HL-60/S4 treated with phorbol 12-myristate 13-acetate at 8.2 ng/mL for 4 days and 3 days (cell line): ENCODE measurements around the gene SH2B2.

Experiments
- in situ Hi-C: fragments of 300-500 bp; cut with MboI; formaldehyde crosslinking; loops from 2 replicates; pipeline ENCODE4 v1.15.0; 2022; ENCODE audit warnings: low sequenced_read_pairs

The SH2B2 gene

GRCh38 chr7:102262546-102262945, 24.1 kb upstream of the SH2B2 start:
- in situ Hi-C loops = loop anchor here (10.0 to 25.0 kb wide), 2 partner anchors 718 to 900 kb away; partner anchors contain the start of gene COL26A1

GRCh38 chr7:102264367-102264891, 22.2 kb upstream of the SH2B2 start:
- in situ Hi-C loops = loop anchor here (10.0 to 25.0 kb wide), 2 partner anchors 720 to 902 kb away; partner anchors contain the start of gene COL26A1

- in situ Hi-C loops = loop anchor here (10.0 to 25.0 kb wide), 2 partner anchors 722 to 904 kb away; partner anchors contain the start of gene COL26A1
Measured at GRCh38 chr7:102266541-102266940, 20.1 kb upstream of the SH2B2 start.

- in situ Hi-C loops = loop anchor here (10.0 to 25.0 kb wide), 2 partner anchors 724 to 906 kb away; partner anchors contain the start of gene COL26A1
Measured at GRCh38 chr7:102268635-102269034, 18.0 kb upstream of the SH2B2 start.

- in situ Hi-C loops = loop anchor here (25.0 kb wide), 1 partner anchor 908 kb away; the partner anchor contains the start of gene COL26A1
Measured at GRCh38 chr7:102270178-102270887, 16.3 kb upstream of the SH2B2 start.

- in situ Hi-C loops = loop anchor here (25.0 kb wide), 1 partner anchor 909 kb away; the partner anchor contains the start of gene COL26A1
Measured at GRCh38 chr7:102271158-102271798, 15.4 kb upstream of the SH2B2 start.

GRCh38 chr7:102272075-102272916, 14.4 kb upstream of the SH2B2 start:
- in situ Hi-C loops = loop anchor here (25.0 kb wide), 1 partner anchor 910 kb away; the partner anchor contains the start of gene COL26A1

- in situ Hi-C loops = loop anchor here (25.0 kb wide), 1 partner anchor 911 kb away; the partner anchor contains the start of gene COL26A1
Measured at GRCh38 chr7:102272917-102273748, 13.5 kb upstream of the SH2B2 start.

- in situ Hi-C loops = loop anchor here (25.0 kb wide), 1 partner anchor 912 kb away; the partner anchor contains the start of gene COL26A1
Measured at GRCh38 chr7:102273749-102274712, 12.6 kb upstream of the SH2B2 start.

GRCh38 chr7:102275123-102275703, 11.5 kb upstream of the SH2B2 start:
- in situ Hi-C loops = loop anchor here (5.0 kb wide), 1 partner anchor 117 kb away; no protein-coding TSS in a partner anchor

GRCh38 chr7:102277901-102278300, 8.8 kb upstream of the SH2B2 start:
- in situ Hi-C loops = loop anchor here (5.0 kb wide), 1 partner anchor 114 kb away; no protein-coding TSS in a partner anchor

- in situ Hi-C loops = loop anchor here (5.0 kb wide), 1 partner anchor 113 kb away; no protein-coding TSS in a partner anchor
Measured at GRCh38 chr7:102279537-102280400, 6.9 kb upstream of the SH2B2 start.

GRCh38 chr7:102280521-102280920, 6.1 kb upstream of the SH2B2 start:
- in situ Hi-C loops = no loop called here

GRCh38 chr7:102281785-102282184, 4.9 kb upstream of the SH2B2 start:
- in situ Hi-C loops = no loop called here

- in situ Hi-C loops = no loop called here
Measured at GRCh38 chr7:102282465-102283362, 4.0 kb upstream of the SH2B2 start.
